ENCODE results near the gene XIRP2. TPM values are rescaled to one million over a fixed set of nuclear protein-coding genes. Genes with fewer than 3 reads are reported as not detected.
"Not testable (repeated sequence)": the region's sequence is repeated elsewhere in the genome, so short reads cannot be mapped to it uniquely, and the experiment has no call there.

Gene XIRP2
- total RNA-seq, 4 donors from 2014 or later, result not detected

DNA sequence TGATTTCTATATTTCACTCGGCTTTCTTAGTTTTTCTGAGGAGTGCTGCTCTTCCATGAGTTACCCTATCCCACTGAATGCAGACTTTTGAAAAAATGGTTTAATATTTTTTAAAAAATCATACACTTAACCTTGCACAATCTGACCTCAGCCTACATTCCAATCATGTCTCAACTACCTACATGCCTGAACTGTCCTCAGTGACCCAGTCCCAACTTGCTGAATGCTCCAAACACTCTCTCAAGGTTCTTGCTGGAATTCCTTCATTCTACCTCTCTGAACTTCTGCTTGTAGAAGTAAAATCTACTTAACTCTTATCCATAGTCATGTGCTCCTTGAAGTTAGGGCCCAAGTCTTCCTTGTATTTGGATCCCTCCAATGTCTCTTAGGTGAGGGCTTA is 181.6 kb downstream of the XIRP2 start:
- H3K4me3 ChIP-seq, result no peak overlapping the region
- no peaks in the 10 kb centered on the region for H3K36me3 ChIP-seq
- no peak overlapping the region for H3K27ac ChIP-seq

DNA sequence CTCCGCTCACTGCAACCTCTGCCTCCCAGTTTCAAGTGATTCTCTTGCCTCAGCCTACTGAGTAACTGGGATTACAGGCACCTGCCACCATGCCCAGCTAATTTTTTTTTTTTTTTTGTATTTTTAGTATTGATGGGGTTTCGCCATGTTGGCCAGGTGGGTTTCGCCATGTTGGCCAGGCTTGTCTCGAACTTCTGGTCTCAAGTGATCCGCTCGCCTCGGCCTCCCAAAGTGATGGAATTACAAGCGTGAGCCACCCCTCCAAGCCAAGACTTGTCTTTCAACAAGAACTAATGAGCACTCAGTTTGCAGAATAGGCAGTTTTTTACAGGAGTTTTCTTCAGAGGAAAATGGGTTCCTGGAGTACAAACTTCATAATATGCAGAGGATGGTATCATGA is 187.4 kb downstream of the XIRP2 start:
- not testable (repeated sequence) for DNase-seq (ENCODE audit: low spot score in 2 of 2); H3K4me3 ChIP-seq; H3K4me1 ChIP-seq; H3K36me3 ChIP-seq; H3K27ac ChIP-seq; H3K27me3 ChIP-seq; H3K9me3 ChIP-seq
- WGBS, result 94% methylated on average over 8 of the region's 8 CpGs

More for the DNA sequence above, 181.6 kb downstream of the XIRP2 start:
- H3K9me3 ChIP-seq, result no peaks in the 10 kb centered on the region
- no peaks in the 10 kb centered on the region for H3K27me3 ChIP-seq
- H3K4me1 ChIP-seq, result no peaks in the 10 kb centered on the region
- TF ChIP-seq EP300 (IDR thresholded peaks at IDR 0.05) (no peak), POLR2AphosphoS5 (IDR thresholded peaks at IDR 0.05) (no peak), POLR2A (IDR thresholded peaks at IDR 0.05) (no peak)
- TF ChIP-seq, protein P1, sequence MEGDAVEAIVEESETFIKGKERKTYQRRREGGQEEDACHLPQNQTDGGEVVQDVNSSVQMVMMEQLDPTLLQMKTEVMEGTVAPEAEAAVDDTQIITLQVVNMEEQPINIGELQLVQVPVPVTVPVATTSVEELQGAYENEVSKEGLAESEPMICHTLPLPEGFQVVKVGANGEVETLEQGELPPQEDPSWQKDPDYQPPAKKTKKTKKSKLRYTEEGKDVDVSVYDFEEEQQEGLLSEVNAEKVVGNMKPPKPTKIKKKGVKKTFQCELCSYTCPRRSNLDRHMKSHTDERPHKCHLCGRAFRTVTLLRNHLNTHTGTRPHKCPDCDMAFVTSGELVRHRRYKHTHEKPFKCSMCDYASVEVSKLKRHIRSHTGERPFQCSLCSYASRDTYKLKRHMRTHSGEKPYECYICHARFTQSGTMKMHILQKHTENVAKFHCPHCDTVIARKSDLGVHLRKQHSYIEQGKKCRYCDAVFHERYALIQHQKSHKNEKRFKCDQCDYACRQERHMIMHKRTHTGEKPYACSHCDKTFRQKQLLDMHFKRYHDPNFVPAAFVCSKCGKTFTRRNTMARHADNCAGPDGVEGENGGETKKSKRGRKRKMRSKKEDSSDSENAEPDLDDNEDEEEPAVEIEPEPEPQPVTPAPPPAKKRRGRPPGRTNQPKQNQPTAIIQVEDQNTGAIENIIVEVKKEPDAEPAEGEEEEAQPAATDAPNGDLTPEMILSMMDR (IDR thresholded peaks at IDR 0.05), result no peak
- DNase-seq (ENCODE audit: low spot score in 2 of 2), result no peak
- WGBS, result 89% methylated on average over 1 of the region's 1 CpG

DNA sequence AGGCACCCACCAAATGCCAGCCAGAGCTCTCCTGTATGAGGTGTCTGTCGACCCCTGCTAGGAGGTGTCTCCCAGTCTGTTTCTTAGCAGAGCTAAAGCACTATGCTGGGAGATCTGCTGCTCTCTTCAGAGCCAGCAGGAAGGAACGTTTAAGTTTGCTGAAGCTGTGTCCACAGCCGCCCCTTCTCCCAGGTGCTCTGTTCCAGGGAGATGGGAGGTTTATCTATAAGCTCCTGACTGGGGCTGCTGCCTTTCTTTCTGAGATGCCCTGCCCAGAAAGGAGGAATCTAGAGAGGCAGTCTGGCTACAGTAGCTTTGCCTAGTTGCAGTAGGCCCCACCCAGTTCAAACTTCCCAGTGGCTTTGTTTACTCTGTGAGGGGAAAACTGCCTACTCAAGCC is 210.7 kb downstream of the XIRP2 start:
- 100% methylated on average over 3 of the region's 3 CpGs for WGBS
- H3K4me1 ChIP-seq, result not testable (repeated sequence)

DNA sequence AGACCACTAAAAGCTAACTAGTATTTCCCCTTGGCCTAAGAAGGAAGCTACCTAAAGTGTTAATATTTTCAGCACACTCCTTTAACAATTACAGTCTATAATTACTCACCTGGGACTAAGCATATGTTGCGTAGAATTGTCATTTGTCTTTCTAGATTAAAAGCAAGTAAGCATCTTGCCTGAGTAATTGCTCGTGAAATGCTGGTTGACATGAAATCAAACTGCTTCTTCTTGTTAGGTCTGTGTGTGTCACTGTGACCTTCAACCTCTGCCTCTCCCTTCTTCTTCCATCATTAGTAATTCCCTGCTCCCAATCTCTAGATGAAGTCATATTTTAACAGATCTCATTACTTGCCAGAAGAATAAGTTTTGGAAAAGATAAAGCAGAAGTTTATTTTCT is 212.2 kb downstream of the XIRP2 start:
- TF ChIP-seq POLR2A (IDR thresholded peaks at IDR 0.05), result no peak
- TF ChIP-seq, protein P1 (IDR thresholded peaks at IDR 0.05), result no peak
- TF ChIP-seq POLR2AphosphoS5 (IDR thresholded peaks at IDR 0.05), result no peak
- no peak for TF ChIP-seq EP300 (IDR thresholded peaks at IDR 0.05)
- H3K27ac ChIP-seq, result no peak overlapping the region

More for the DNA sequence above, 210.7 kb downstream of the XIRP2 start:
- DNase-seq (ENCODE audit: low spot score in 2 of 2); H3K4me3 ChIP-seq; H3K27ac ChIP-seq; H3K27me3 ChIP-seq; H3K9me3 ChIP-seq; H3K36me3 ChIP-seq: not testable (repeated sequence)

DNA sequence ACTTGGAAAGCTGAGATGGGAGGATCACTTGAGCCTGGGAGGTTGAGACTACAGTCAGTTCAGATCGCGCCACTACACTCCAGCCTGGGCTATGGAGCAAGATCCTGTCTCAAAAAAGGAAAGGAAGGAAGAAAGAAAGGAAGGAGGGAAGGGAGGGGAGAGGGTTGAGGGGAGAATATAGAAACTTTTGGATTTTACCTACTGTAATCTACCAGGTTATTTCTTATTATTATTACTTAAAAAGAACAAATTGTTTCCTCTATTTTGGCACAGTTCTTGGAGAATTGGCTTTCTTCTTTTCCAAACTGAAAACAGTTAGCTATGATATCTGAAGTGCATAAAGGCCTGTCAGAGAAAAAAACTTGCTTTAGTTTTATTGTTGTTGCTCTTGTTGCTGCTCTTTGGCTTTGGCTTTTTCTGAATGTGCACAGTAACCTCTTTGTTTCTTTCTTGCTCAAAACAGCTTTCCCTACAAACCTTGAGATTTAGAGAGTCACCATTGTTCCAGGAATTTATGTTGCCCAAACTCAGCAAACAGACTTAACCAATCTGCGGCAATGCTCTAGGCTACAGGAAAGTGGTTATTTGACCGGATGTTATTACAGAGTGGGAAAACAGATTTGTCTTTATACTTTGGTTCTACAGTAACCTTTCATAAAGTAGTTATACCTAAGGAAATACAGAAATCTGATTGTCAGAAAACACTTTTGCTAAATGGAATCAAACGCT is 214.9 kb downstream of the XIRP2 start:
- H3K4me1 ChIP-seq, result no peaks in the 10 kb centered on the region

More for the DNA sequence above, 212.2 kb downstream of the XIRP2 start:
- Histone ChIP-seq H3K36me3 (no peaks in the 10 kb centered on the region), H3K9me3 (no peaks in the 10 kb centered on the region), H3K4me3 (no peak overlapping the region), H3K27me3 (no peaks in the 10 kb centered on the region), H3K4me1 (no peaks in the 10 kb centered on the region)
- 76% methylated on average over 2 of the region's 2 CpGs for WGBS
- DNase-seq (ENCODE audit: low spot score in 2 of 2), result no peak

DNA sequence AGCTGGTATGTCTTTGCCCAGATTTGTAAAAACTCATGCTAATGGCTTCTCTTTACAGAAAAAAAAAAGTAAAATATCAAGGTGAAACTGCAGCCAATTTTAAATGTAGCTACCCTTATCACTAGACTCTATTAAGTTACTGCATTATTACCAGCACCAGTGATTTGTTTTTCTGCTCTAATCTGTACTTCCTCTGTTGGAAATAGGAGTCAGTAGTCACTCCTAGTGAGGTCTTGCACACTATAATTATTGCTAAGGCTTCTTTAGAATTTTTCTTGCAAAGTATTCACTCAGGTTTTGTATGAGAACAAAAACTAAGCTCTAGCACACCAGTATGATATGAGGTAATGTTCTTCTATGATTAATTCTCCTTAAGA is 215.5 kb downstream of the XIRP2 start:
- Histone ChIP-seq H3K27ac (no peak overlapping the region), H3K4me3 (no peak overlapping the region), H3K4me1 (no peaks in the 10 kb centered on the region), H3K9me3 (no peaks in the 10 kb centered on the region), H3K27me3 (no peaks in the 10 kb centered on the region), H3K36me3 (no peaks in the 10 kb centered on the region)
- TF ChIP-seq, protein P1 (IDR thresholded peaks at IDR 0.05), result no peak
- TF ChIP-seq POLR2AphosphoS5 (IDR thresholded peaks at IDR 0.05) (no peak), EP300 (IDR thresholded peaks at IDR 0.05) (no peak), POLR2A (IDR thresholded peaks at IDR 0.05) (no peak)
- no peak for DNase-seq (ENCODE audit: low spot score in 2 of 2)

More for the DNA sequence above, 214.9 kb downstream of the XIRP2 start:
- Histone ChIP-seq H3K4me3 (no peak overlapping the region), H3K27ac (no peak overlapping the region), H3K27me3 (no peaks in the 10 kb centered on the region), H3K9me3 (no peaks in the 10 kb centered on the region), H3K36me3 (no peaks in the 10 kb centered on the region)
- no peak for DNase-seq (ENCODE audit: low spot score in 2 of 2)
- 74% methylated on average over 5 of the region's 5 CpGs for WGBS
- TF ChIP-seq POLR2A (IDR thresholded peaks at IDR 0.05) (no peak), POLR2AphosphoS5 (IDR thresholded peaks at IDR 0.05) (no peak), EP300 (IDR thresholded peaks at IDR 0.05) (no peak)
- TF ChIP-seq, protein P1 (IDR thresholded peaks at IDR 0.05), result no peak
